ENCODE results near the gene TNNI2.
A peak's percentile ranks its signal among the peaks of the same experiment; 100 is the strongest.
"Not testable (repeated sequence)": the region's sequence is repeated elsewhere in the genome, so short reads cannot be mapped to it uniquely, and the experiment has no call there.

TNNI2 gene

DNA sequence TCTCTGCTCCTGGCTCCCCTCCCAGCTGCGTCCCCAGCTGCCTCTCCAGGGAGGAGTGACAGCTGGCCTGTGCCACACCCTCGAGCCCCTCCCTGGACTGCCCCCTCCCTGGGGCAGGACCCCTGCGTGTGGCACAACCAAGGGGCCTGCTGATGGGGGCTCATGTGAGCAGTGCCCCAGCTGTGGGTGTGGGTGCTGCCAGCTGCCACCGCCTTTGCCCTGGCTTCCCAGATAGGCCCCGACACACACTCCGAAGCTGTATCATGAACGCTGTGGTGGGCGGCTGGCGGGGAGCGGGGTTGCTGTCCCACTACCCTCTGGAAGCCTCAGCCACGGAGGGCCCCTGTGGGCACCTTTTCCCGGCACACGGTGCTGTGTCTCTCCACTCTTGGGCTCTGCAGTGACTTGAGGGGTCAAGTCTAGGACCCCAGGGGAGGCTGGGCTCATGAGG lies 37.1 kb downstream of the TNNI2 start:
- not testable (repeated sequence) for DNase-seq

DNA sequence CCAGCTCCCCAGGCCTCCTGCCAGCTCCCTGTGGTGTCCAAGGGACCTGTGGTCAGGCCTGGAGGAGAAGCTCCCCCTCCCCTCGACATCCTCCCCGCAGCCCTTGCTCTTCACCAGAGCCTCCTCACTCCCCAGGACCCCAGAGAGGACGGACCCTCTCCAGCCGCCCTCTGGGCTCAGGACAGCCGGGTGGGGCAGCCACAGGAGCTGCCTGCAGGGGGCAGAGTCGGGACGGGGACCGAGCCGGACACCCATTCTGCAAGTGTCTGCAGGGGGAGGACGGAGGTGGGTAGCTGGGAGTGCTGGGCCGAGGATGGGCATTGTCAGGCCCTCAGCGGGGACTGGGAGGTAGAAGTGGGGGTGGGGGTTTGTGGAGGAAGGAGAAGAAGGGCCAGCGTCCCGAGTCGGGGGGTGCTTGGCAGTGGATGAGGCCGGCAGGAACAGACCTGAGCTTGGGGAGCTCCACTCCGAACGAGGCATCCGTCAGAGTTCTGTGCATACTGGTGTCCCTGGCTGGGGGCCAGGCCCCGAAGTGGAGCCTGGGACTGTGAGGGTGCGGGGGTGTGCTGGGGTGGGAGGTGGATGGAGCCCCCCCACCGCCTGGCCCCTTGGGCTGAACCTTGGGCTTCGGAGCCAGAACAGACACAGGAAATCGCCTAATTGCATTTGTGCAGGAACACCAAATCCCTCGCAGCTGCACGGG lies 37.7 kb downstream of the TNNI2 start:
- no peak for DNase-seq

DNA sequence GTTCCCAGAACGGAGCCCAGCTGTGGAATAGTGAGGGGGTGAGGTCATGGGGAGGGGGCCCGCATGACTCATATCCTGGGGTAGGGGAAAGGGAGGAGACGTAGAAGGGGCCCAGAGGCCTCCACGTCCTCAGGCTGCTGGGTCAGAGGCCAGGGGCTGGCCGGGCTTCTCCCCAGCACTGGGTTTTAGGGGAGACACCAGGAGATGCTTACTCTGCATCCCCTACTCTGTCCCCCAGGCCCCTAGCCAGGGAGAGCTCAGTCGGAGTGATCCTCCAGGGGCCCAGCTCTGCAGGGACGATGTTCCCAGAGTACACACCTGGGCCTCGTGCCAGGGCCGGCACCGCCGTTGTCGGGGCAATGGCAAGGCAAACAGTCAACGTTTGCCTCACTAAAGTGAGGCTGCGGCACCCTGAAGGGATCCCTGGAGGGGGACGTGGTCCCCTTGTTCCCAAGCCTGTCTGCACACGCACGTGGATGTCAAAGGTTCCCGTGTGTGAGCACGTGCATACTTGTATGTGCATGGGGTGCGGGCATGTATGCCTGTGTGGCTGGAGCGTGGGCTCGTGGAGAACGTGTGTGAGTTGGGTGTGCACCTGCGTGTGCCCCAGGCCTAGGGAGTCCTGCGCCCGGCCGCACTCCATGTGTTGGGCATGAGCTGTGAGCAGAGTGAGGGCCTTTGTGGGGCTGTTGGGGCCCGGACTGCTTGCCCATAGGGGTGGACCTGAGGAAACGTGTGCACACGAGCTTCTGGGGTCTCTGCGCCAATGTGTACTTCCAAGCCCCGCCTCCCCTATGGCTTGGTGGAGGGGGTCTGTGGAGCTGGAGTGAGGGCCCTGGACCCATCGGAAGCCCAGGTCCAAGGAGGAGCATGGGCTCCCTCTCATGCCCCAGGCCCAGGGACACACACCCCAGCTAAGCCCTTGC lies 38.7 kb downstream of the TNNI2 start:
- DNase-seq: no peak

DNA sequence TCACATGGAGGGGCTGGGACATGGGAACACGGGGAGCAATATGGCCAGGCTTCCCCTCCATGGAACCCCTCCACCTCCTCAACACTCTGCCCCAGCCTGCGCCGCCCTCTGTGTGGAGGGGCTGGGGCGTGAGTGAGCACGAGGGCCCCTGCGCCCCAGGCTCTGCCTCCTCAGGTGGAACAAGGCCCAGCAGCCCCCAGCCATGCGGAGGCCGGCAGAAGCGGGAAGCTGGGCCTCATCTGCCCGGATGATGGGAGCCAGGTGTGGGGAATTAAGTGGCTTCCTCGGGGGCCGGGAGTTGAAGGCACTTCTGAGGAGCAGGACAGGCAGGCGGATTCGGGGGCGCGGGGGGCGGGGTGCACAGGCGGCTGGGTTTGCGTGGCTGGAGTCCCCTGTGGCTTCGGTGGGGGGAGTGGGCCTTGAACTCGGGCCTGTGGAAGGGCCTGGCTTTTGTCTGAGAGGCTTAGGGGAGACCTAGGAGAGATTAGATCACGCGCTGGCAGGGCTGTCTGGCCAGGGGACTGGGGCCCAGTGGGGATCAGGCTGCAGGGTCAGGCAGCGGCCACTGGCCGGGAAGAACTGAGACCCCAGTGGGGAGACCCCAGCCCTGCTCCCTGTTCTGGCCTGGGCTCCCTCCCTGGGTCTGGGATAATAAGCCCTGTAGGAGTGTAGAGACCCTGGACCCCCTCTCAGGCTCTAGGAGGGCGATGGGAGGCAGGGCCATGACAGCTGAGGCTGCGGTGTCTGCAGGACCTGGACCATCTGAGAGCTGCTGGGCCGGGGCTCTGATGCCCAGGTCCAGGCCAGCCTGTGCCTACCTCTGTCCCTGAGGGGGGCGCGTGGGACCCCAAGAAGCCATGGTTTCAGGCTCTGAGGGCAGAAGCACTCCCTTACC lies 39.6 kb downstream of the TNNI2 start:
- no peak for DNase-seq

DNA sequence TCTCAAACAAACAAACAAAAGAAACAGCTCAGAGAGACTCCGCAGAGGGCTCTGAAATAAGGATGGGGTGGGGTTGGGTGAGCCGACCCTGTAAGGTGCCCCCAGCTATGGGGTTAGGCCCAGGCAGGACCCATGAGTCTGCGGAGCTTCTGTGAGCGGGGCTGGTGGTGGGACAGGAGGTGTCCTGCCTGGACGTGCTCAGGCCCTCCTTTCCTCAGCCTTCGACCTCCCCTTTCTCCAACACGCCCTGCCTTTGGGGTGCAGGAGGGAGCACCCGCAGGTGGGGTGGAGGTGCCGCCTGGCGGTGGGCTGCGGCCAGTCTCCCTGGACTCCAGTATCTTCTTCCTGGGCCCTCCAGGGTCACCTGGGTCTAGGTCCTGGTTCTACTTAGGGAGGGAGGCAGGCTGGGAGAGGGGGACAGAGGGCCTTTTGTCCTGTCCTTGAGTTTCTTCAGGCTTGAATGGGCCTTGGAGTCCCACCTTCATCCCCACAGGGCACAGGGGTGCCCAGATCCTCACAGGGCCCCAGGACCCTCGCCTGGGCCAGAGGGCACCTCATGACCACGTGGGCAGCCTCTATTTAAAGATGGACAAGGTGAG lies 40.7 kb downstream of the TNNI2 start:
- DNase-seq: no peak

DNA sequence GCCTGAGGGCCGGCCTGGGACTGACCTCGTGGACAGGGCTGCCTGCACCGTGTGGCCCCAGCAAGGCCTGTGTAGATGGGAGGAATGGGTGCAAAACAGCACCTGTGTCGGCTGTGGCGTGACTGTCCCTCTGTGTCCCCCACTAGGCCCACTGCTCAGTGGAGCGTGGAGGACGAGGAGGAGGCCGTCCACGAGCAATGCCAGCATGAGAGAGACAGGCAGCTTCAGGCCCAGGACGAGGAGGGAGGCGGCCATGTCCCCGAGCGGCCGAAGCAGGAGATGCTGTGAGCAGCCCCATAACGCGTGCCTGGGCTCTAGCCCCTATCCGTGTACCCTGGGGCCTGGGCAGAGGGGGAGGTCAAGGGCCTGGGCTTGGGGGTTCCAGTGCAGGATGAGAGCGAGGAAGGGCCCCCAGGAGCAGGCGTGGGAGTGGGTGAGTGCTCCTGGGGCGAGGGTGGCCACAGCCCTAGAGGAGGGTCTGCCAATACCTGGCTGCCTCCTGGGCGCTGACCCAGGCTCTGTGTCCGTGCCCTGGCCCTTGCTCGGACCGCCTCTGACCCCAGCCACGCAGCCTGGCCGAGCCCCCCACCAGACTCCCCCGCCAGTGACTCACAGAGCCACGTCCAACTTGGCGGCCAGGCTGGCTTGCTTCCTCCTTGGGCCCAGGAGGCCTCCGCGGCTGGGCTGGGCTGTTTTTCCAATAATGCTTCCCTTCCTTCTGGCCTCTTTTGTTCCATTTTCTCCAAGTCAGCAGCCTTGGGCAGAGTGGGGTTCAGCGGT lies 41.4 kb downstream of the TNNI2 start:
- no peak for DNase-seq

DNA sequence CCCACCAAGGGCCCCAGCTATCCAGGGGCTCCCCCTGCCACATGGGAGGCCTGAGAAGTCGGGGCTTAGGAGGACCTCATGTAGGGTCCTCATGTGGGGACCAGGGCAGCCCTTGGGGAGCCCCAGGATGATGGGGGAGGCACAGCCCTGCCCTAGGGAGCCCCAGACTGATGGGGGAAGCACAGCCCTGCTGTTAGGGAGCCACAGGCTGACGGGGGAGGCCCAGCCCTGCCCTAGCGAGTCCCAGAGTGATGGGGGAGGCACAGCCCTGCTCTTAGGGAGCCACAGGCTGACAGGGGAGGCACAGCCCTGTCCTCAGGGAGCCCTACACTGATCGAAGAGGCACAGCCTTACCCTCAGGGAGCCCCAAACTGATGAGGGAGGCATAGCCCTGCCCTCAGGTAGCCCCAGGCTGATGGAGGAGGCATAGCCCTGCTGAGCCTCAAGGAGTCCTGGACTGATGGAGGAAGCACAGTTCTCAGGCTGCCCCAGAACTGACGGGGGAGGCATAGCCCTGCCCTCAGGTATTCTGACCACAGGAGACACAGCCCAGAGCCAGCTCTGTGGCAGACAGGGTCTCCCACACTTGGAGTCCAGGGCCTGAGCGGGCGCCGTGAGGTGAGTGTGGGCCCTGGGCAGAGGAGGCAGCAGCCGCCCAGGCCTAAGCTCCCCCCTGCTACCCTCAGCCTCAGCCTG lies 42.1 kb downstream of the TNNI2 start:
- peak; percentile 53 for DNase-seq

DNA sequence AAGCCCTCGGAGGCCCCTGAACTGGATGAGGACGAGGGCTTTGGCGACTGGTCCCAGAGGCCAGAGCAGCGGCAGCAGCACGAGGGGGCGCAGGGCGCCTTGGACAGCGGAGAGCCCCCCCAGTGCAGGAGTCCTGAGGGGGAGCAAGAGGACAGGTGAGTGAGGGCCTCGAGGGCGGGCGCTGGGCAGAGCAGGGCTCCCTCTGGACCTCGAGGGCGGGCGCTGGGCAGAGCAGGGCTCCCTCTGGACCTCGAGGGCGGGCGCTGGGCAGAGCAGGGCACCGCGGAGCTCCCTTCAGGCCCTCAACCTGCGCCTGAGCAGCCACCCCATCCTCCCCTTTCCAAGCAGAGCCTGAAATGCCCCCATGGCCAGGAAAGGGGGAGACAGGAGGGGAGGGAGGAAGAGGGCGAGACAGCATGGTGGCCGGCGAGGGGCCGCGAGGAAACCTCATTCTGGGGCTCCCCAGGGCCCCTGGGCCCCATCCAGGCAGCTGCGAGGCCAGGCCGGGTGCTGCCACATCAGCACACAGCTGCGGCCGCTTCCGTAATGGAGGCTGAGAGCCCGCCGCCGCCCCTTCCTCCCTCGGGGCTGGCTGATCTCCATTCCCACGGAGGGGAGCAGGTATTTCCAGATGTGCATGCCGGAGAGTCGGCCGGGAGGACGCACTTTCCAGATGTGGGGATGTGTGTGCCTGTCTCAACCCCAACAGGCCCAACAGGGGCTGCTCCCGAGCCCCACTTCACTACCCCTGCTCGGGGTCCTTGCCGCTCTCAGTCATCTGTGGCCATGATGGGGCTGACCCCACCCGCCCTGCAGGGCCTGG lies 42.9 kb downstream of the TNNI2 start:
- DNase-seq: peak; percentile 54

DNA sequence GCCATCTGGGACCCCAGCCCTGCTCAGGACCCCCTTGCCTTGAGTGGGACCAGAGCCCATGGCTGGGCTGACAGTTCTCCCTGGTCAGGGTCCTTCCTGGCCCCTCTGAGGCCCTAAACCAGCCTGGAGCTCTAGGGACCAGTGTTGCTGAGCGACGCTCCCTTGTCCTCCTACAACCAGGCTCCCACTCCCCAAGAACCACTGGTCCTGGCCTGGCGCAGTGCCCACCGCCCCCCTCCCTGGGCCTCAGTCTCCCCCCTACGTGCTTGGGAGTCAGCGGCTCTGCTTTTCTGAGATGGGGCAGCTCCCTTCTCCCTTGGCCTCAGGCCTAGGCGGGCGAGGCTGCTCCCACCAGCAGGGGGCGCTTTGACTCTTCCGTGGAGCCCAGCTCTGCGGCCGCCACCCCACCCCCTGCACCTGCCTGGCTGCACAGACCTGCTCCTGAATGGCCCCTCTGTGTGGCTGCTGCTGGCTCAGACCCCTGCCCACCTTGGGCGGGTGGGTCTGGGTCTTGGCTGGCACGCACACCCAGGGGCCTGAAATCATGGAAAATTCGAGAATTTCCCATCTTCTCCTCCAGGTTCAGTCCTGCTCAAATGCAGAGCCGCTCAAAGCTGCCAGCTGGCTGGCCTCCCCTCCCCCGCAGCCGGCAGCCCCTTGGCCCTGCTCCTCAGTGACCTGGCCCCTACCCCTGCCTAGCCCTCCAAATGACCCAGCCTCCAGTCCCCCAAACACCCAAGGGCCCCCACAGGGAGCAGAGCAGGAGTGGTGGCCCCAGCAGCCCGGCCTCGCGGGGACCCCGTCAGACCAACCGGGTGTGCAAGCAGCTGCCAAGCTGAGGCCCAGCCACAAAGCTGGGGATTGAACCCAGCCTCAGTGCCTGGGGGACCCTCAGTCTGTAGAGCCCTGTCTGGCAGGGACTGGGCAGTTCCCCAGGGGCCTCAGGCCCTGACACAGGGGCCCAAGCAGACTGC lies 43.8 kb downstream of the TNNI2 start:
- peak; percentile 98 for DNase-seq

DNA sequence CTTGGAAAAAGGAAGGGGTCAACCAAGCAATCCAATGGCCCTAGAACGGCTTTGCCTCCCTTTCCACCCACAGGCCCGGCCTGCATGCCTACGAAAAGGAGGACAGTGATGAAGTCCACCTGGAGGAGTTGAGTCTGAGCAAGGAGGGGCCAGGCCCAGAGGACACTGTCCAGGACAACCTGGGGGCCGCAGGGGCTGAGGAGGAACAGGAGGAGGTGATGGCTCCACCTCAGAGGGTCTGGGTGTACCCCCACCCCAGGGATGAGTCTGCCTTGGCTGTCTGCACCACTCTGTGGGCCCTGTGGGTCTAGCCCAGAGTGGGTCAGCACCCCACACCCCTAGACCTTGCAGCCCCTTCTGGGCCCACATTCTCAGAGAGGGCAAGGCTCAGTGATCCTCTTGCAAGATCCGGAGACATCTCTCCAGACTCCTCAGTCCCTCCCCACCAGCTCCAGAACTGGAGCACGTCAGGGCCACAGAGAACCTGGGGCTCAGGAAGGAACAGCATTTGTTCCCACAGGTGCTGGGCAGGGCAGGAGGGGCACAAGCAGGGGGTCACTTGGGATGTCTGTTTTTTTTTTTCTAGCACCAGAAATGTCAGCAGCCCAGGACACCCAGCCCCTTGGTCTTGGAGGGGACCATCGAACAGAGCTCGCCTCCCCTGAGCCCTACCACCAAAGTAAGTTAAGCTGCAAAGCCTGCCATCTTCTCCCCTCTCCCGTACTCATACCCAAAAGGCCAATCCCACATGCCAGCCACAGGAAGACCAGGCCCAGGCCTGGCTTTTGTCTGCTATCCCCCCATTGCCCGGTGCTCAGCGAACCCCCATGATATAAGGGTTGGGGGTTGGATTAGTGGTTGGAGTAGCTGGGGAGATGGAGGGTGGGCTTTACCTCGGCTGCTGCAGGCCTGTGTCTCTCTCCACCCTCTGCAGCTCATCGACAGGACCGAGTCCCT lies 44.8 kb downstream of the TNNI2 start:
- no peak for DNase-seq

DNA sequence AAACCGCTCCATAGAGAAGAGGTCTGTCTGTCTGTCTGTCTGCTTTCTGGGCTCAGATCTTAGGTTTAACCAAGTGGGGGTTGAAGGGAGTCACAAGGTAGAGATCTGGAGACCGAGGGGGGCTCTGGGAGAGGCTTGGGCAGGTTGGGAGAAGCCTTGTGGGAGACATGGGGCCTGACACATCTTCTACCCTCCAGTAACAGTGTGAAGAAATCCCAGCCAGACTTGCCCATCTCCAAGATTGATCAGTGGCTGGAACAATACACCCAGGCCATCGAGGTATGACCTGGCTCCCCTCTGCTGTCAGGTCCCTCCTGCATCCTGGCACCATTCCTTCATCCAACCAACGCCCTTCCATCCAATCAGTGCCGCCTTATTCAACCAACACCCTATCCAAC lies 45.5 kb downstream of the TNNI2 start:
- no peak for DNase-seq

DNA sequence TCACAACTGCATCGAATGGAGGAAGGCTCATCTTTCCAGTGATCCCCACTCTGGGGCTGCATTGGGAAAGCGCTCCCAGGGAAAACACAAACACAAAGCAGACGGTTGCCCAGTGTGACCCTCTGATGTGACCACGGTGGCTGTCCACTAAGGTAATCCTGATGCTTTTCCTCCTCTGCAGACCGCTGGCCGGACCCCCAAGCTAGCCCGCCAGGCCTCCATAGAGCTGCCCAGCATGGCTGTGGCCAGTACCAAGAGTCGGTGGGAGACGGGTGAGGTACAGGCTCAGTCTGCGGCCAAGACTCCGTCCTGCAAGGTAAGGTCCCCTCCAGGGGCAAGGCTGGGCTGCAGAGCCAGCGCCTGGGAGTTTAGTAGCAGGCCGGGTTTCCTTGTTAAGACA lies 47.8 kb downstream of the TNNI2 start:
- not testable (repeated sequence) for DNase-seq

DNA sequence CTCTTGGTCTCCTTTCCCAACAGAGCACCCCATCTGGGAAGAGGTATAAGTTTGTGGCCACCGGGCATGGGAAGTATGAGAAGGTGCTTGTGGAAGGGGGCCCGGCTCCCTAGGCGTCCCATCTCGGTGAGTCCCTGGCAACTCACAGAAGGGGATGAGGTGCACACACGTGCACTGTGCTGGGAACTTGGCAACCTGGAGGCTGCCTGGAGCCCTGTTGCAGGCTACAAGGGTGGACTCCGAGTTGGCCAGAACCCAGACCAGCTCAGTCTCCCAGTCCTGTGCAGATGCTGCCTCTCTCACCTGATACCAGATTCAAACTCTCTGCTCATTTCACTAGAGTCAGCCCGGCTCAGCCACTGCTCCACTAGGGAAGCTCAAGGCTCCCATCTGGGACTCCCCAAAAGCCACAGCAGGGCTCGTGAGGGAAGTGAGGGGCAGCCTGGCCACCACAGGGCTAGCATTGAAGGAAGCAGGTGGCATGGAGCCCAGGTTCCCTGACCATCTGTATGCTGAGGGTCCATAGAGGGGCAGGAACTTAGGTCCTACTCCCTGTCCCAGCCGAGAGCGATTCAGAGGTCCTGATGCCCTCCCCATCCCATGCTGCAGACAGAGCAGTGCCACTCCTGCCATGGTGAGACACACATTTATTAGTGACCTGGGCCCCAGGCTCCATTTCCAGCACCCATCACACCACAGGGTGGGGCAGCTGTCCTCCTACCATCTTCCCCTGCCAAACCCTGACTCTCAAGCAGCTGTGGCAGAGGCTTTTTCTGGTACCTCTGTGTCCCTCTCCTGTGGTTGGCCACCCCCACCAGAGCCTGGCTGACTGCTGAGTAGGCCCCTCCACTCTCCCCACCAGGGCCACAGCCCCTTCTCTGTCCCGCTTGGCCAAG lies 48.9 kb downstream of the TNNI2 start:
- DNase-seq: peak; percentile 54

DNA sequence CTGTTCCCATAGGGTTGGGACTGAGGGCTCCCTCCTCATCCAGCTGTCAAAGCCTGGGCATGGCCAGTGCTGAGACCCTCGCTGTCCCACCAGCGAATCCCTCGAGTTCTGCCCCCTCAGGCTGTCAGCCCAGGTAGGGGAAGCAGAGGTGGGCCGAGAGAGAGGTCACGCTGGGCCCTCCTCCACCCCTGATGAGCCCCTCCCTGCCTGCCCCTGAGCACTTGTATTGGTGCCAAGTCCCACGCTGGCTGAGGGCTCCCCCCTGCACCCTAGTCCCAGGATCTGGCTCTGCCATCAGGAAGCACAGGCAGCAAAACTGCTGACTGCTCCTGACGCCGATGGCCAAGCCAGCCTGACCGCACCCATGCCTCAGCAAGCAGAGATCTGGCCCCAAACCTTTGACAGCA lies 49.6 kb downstream of the TNNI2 start:
- peak; percentile 55 for DNase-seq

DNA sequence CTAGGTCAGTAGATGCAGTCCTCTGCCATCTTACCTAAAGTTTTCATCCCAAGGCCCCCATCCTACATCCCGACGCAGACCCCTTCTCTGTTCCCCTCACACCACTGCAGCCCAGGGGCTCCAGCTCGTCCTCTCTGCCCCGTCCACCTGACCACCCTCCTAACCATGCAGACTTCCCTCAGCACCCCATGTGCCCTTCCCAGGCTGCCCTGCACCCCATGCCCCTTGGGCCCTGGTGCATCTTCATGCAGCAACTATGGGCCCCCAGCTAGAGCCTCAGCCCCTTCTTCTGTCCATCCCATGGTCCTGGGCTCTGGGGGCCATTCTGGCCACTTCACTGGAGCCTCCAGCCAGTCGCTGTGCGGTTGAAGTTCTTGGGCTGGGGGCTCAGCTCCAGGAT lies 50.0 kb downstream of the TNNI2 start:
- DNase-seq: no peak

DNA sequence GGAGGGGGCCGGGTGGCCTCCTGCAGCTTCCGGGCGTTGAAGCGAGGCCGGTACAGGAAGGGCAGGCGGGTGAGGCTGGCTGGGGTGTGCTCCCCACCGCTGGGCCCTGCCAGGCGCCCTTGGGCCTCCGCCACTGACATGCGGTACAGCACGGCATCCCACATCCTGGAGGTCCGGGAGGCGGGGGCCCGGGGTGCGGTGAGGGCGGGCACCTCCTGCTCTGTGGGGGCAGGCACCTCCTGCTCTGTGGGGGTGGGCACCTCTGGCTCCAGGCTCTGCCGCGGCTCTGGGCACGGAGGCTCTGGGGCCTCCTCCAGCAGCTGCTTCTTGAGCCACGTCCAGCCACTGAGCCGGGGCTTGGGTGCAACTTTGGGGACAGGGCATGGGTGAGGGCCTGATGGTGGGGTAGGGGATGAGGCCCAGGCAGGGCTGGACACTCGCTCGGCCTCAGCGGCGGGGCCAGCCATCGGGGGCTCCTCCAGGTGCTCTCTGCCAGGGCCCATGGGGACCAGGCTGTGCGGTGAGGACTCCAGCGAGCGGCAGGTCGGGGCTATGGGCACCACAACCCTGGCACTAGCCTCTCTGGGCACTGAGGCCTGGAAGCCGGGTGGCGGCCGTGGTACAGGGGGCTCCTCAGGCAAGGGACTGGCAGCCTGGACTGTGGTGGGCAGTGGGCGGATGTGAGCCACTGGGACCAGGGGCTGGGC lies 50.6 kb downstream of the TNNI2 start:
- peak; percentile 82 for DNase-seq

Data from activated CD8-positive, alpha-beta memory T cell treated with anti-CD3 and anti-CD28 coated beads, Interleukin-2, amount 50 U/mL, for 48 hours (primary cell).